ENCODE results near the gene C6.

Gene C6

DNA sequence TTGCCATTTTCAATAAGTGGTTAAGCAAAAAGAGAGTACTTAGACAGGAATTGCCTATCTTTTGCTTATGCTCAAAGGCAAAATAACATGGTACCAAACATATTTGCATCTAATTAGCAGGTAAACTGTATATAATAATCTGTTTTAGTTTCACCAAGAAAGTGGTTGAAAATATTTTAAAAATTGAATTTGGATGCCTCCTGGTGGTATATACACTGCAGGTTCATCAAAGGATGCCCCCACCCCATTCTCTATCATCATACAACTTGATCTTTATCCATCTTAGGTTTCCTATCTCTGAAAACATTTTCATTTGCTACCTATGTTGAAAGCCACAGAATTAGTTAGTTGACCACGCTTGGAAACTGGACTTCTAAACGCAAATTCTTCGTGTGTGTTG lies 95.2 kb downstream of the C6 start:
- no peak for DNase-seq (ENCODE audit: low spot score)
- POLR2A ChIA-PET (ENCODE audit: low non-redundant PET), result no interaction called here
- no peak overlapping the region for H3K27ac ChIP-seq
- TF ChIP-seq, protein P1, sequence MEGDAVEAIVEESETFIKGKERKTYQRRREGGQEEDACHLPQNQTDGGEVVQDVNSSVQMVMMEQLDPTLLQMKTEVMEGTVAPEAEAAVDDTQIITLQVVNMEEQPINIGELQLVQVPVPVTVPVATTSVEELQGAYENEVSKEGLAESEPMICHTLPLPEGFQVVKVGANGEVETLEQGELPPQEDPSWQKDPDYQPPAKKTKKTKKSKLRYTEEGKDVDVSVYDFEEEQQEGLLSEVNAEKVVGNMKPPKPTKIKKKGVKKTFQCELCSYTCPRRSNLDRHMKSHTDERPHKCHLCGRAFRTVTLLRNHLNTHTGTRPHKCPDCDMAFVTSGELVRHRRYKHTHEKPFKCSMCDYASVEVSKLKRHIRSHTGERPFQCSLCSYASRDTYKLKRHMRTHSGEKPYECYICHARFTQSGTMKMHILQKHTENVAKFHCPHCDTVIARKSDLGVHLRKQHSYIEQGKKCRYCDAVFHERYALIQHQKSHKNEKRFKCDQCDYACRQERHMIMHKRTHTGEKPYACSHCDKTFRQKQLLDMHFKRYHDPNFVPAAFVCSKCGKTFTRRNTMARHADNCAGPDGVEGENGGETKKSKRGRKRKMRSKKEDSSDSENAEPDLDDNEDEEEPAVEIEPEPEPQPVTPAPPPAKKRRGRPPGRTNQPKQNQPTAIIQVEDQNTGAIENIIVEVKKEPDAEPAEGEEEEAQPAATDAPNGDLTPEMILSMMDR (conservative IDR thresholded peaks at IDR 0.05; ENCODE audit: low read depth), result no peak
- CTCF ChIA-PET, result interaction anchor here (0.7 kb wide), 1 partner anchor 820 kb away, joined by 3 read pairs; no protein-coding TSS in a partner anchor

DNA sequence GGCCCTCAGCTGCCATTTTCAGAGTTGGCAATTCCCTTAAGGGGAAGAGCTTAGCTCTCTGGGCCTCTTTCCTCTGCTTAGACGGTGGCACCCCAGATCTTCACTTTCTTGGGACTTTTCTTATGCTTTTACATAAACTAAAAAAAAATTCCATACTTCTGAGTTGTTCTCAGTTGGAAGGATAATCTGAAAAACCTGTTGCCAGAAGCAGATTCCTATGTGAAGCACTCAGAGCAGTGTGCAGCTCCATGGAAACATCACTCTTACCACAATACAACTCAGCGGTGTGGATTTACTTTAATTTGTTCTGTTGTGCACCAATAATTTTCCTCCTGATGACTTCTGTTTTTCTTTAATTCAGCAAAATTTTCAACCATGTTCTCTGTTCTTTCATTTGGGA lies 98.1 kb downstream of the C6 start:
- TF ChIP-seq, protein P1 (conservative IDR thresholded peaks at IDR 0.05; ENCODE audit: low read depth), result no peak
- H3K27ac ChIP-seq, result no peak overlapping the region
- ChIA-PET POLR2A (ENCODE audit: low non-redundant PET) (no interaction called here), CTCF (no interaction called here)
- no peak for DNase-seq (ENCODE audit: low spot score)

DNA sequence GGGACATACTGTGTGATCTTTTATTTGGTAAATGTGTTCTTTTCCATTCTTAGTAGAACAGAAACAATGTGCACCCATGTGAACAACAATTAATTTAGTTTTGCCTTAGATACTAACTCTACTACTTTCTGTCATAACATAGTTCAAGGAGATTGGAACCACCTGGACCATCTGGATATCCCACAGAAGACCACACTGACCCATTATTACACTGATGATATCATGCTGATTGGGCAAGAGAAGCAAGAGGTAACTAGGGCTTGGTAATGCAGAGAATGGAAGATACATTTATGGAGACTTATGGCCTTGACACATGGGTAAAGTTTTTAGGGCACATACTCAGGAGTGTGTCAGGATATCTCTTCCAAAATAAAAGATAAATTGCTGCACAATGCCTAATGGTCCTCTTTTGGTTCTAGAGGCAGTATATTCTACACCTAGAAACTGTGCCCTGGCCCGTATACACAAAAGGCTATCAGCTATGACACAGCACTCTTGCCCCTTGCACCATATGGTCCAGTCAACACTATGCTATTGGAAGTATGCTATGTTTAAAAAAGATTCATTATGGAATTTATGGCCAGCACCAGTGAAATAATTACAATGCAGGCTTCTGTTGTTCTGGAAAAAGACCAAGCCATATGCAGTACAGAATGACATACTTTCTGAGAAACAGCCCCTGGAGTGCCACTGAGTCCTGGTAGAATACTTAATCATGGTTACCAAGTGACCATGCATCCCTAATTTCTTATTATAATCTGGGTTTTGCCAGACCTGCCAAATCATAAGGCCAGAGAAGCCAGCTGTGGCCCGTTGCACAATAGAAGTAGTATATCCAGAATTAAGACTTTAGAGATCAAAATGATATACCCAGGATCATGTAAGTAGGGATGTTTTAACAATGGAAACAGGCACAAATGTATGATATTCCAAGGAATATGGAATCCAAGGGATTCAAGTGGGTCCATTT lies 100.6 kb downstream of the C6 start:
- no peak for DNase-seq (ENCODE audit: low spot score)
- POLR2A ChIA-PET (ENCODE audit: low non-redundant PET), result no interaction called here
- TF ChIP-seq, protein P1 (conservative IDR thresholded peaks at IDR 0.05; ENCODE audit: low read depth), result no peak
- H3K27ac ChIP-seq, result no peak overlapping the region
- CTCF ChIA-PET, result no interaction called here

DNA sequence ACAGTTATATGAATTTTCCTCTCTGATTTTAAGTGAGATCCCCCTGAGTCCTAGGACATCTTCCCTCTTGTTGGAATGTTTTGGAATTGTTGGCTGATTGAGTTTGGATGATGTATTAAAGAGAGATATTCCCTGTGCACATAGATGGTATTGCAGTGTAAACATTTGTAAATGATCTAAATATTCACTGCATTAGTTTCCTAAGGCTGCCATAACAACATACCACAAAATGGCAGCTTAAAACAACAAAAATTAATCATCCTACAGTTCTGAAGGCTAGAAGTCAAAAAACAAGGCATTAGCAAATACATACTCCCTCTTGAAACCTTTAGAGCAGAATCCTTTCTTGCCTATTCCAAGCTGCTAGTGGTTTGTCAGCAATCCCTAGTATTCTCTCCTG lies 104.1 kb downstream of the C6 start:
- TF ChIP-seq, protein P1 (conservative IDR thresholded peaks at IDR 0.05; ENCODE audit: low read depth), result no peak
- CTCF ChIA-PET, result no interaction called here
- DNase-seq (ENCODE audit: low spot score), result no peak

DNA sequence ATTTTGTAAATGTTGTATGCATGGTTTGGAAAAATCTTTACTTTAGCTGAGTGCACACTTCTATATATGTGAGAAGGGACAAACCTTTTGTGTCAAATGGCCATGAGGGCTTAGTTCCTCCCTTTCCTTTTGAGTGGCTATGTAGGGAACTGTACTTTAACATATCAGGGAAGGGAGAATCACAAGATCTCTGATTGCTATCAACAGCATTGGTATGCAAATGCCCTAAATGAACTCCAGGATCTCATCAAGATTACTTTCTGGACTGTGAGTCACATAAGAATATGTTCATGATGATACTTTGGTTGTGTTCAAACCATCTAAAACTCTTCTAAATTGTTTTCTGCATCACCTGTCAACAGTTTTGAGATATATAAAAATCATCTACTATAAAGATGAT lies 111.0 kb downstream of the C6 start:
- TF ChIP-seq, protein P1 (conservative IDR thresholded peaks at IDR 0.05; ENCODE audit: low read depth), result no peak
- POLR2A ChIA-PET (ENCODE audit: low non-redundant PET), result no interaction called here
- H3K27ac ChIP-seq, result no peak overlapping the region
- DNase-seq (ENCODE audit: low spot score), result no peak
- CTCF ChIA-PET, result no interaction called here

More for the DNA sequence above, 104.1 kb downstream of the C6 start:
- POLR2A ChIA-PET (ENCODE audit: low non-redundant PET), result no interaction called here
- H3K27ac ChIP-seq, result no peak overlapping the region

DNA sequence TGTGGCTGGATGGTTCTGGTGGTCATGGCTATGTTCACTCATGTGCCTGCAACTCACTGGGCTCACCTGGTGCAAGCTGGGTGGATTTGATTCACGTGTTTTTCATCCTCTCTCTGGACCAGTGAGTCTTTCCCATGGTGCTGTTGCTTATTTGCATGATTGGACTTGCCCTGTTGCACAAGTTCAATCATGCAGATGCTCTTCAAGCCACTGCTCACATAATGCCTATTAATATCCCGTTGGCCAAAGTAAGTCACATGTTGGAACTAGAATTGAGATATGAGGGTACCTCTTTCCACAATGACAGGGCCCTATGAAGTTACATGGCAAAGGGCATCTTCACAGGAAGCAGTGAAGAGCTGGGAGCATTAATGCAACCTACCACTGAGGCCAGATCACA lies 115.7 kb downstream of the C6 start:
- no peak for DNase-seq (ENCODE audit: low spot score)
- TF ChIP-seq, protein P1 (conservative IDR thresholded peaks at IDR 0.05; ENCODE audit: low read depth), result no peak
- no peak overlapping the region for H3K27ac ChIP-seq
- POLR2A ChIA-PET (ENCODE audit: low non-redundant PET), result no interaction called here
- CTCF ChIA-PET, result no interaction called here
